HG03469 (cell line): ENCODE measurements around the gene SCAMP1.

Experiments used
- ATAC-seq: cut with Tn5 transposase; IDR thresholded peaks from one replicate; pipeline ENCODE4 v1.9.1; 2021; ENCODE audit warnings: mild to moderate bottlenecking, moderate library complexity, moderate number of reproducible peaks; ENCODE audit not compliant: unreplicated experiment

Gene SCAMP1

DNA sequence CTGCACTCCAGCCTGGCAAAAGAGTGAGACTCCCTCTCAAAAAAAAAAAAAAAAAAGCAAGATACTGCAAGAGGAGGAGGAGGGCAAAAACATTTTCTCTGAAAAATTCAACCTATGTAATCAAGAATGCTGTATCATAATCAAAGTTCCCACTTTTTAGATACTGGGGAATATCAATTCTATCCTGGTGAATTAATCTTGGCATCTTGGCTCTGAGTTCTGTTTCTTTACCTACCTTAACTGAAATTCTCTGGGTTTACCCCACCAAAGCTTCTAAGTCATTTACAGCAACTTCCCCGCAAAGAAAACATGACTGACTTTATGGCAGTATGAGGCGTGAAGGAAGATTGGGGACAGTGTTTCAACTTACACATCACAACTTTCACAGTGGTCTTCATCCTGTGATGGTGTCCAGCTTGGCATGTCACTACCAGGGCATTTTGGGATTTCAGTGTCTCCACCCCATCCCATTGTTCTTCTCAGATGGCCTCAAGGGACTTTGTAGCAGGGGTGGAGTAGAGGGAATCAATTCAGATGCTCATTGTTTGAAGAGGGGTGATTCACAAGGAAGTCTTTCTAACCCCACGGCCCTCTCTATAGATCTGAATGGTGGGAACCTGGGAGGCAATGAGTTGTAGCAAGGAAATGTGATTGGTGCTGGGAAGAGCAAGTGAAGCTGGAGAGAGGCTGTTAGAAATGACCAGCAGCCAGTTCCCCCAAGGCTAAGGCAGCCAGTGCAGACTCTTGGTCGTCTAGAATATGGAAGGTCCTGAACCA, 130.5 kb downstream of the SCAMP1 start:
- ATAC-seq, result no peak

DNA sequence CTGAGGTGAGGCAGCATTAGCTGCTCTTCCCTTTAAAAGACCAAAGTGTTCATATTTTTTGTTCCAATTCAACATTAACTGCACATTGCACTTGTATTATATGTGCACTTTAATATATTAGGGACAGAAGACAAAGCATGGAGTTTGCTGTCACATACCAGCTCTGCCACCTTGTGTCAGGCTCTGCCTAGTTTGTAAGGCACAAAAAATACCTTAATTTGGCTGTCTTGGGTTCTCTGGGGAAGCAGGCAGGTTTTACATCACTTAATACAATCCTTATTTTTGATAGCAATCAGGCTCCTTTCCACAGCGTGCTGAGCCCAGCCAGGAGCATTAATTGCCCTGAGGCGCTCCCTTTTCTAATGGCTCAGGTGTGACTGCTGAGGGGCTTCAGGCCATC, 131.8 kb downstream of the SCAMP1 start:
- no peak for ATAC-seq

- no peak for ATAC-seq
These were observed 132.2 kb downstream of the SCAMP1 start for GRCh38 chr5:78492650-78493049.

- ATAC-seq, result no peak
These were observed 135.4 kb downstream of the SCAMP1 start for GRCh38 chr5:78495800-78496199.

DNA sequence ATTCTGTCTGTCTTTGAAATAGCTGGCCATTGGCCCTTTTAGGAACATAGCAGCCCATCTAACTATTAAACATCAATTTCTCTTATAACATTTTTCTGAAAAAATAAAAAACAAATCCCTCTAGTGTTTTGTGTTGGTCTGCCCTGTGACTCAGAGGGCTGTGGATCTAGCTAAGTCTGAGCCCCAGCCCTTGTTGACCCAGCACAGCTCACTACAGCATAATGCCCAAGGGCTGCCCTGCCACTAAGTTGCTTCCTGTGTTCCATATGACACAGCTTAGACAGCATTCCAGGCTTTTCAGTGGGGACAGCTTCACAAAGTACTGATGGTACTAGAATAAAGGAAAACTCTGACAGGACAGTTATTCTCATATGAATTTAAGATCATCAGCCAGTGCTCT, 136.0 kb downstream of the SCAMP1 start:
- ATAC-seq, result no peak

GRCh38 chr5:78497573-78498533, 137.4 kb downstream of the SCAMP1 start:
- no peak for ATAC-seq

GRCh38 chr5:78499485-78499884, 139.1 kb downstream of the SCAMP1 start:
- no peak for ATAC-seq

GRCh38 chr5:78500028-78500427, 139.6 kb downstream of the SCAMP1 start:
- no peak for ATAC-seq

GRCh38 chr5:78500871-78501270, 140.5 kb downstream of the SCAMP1 start:
- ATAC-seq, result no peak

DNA sequence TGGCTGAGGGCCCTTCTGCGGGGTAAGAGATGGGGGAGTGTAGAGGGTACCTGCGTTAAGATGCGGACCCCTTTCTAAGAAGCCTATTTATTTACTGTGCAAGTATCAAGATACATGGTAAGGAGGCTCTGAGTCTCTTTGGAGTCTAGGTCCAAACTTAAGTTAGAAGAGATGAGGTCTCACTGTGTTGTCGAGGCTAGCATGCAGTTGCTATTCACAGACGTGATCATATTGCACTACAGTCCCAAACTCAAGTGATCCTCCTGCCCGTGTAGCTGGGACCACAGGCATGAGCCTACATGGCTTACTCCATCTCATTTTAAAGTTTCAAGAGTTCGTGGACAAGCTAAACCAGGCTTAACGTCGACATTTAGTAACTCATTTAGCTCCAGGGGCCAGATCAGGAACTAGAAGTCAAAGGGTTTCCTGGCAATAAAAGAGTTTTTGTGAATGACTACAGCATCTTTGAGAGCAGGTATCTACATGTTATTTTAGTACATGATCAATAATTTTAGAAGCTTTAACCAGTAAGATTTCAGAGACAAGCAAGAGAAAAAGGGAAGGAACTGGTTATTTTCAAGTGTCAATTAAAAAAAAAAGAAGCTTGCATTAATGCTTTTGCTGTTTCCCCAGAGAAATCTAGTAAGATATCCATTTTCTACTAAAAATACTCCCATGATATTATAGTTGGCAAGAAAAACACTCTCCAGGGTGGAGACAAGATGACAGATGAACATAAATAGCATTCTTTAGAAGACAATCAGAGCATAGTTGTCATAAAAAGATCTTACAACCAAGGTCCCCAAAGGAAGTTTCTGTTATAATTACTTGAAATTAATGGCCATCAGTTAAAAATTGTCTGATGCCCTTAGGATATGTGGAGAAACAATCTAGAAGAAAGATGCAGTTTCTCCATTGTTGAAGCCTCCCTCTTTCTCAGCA, 141.3 kb downstream of the SCAMP1 start:
- no peak for ATAC-seq

- ATAC-seq, result no peak
These were observed 143.7 kb downstream of the SCAMP1 start for GRCh38 chr5:78503958-78504653.

GRCh38 chr5:78504704-78505677, 144.6 kb downstream of the SCAMP1 start:
- no peak for ATAC-seq

- ATAC-seq, result no peak
These were observed 145.4 kb downstream of the SCAMP1 start for GRCh38 chr5:78505860-78506259.

GRCh38 chr5:78506261-78507024, 146.0 kb downstream of the SCAMP1 start:
- ATAC-seq, result no peak

GRCh38 chr5:78507531-78507930, 147.1 kb downstream of the SCAMP1 start:
- no peak for ATAC-seq

- ATAC-seq, result no peak
These were observed 147.9 kb downstream of the SCAMP1 start for GRCh38 chr5:78508186-78508765.

GRCh38 chr5:78509145-78509865, 148.9 kb downstream of the SCAMP1 start:
- ATAC-seq, result no peak
